Naive B cell (primary cell): ENCODE results near the gene KLRC3. TPM values are rescaled to one million over a fixed set of nuclear protein-coding genes. Genes with fewer than 3 reads are reported as not detected.
A peak's percentile ranks its signal among the peaks of the same experiment; 100 is the strongest.
"Not testable (repeated sequence)": the region's sequence is repeated elsewhere in the genome, so short reads cannot be mapped to it uniquely, and the experiment has no call there.

ENCODE experiments used
- ATAC-seq, 2 donors: fragments of 150-1000 bp; cut with Tn5 transposase; 2 replicates each; pipeline ENCODE4 v1.10.0; 2021; ENCODE audit warnings: low read depth in 2 of 2, mild to moderate bottlenecking in 2 of 2, moderate library complexity in 2 of 2
- DNase-seq: peaks from one replicate; pipeline ENCODE4 v3.0.0; 2022
- H3K27ac Mint-ChIP-seq, 6 donors: one replicate each; pipeline ENCODE4 v1.8.0; 2020 to 2022; ENCODE audit warnings: mild to moderate bottlenecking in 6 of 6, mixed read lengths in 6 of 6, moderate library complexity in 5 of 6, inconsistent platforms in 2 of 6
- H3K27me3 Mint-ChIP-seq, 3 donors: one replicate each; pipeline ENCODE4 v1.8.0; 2021 to 2022; ENCODE audit warnings: mixed read lengths in 3 of 3, mild to moderate bottlenecking in 1 of 3
- H3K36me3 Mint-ChIP-seq, 2 donors: one replicate each; pipeline ENCODE4 v1.8.0; 2020 to 2022; ENCODE audit warnings: mixed read lengths in 2 of 2, inconsistent platforms in 1 of 2, mild to moderate bottlenecking in 1 of 2
- H3K4me1 Mint-ChIP-seq, 3 donors: one replicate each; pipeline ENCODE4 v1.8.0; 2020 to 2022; ENCODE audit warnings: mixed read lengths in 3 of 3, inconsistent platforms in 1 of 3, mild to moderate bottlenecking in 1 of 3, moderate library complexity in 1 of 3
- H3K4me3 Mint-ChIP-seq, 8 donors: one replicate each; pipeline ENCODE4 v1.8.0; 2020 to 2022; ENCODE audit warnings: mild to moderate bottlenecking in 8 of 8, mixed read lengths in 8 of 8, moderate library complexity in 8 of 8, inconsistent platforms in 2 of 8
- H3K9me3 Mint-ChIP-seq, 7 donors: one replicate each; pipeline ENCODE4 v1.8.0; 2020 to 2022; ENCODE audit warnings: mixed read lengths in 7 of 7, mild to moderate bottlenecking in 5 of 7, inconsistent platforms in 2 of 7, moderate library complexity in 1 of 7
- polyA plus RNA-seq, 6 donors: library from polyadenylated mRNA; unstranded; fragments of 300-500 nt; fragmentation: Illumina TruSeq; gene quantifications; one replicate each; pipeline ENCODE4 v1.2.3, GENCODE V29; 2021; ENCODE audit warnings: low read depth in 6 of 6

Gene KLRC3
- polyA plus RNA-seq, 6 donors from 2014 or later: not detected

- Mint-ChIP-seq H3K4me1 (peaks cover 0 to 24% (median 3%) of the 10 kb centered on the region in 3 donors), H3K4me3 (peak overlapping the region in 1 of 8 donors; percentile 10)
- H3K27ac Mint-ChIP-seq, H3K9me3 Mint-ChIP-seq, H3K27me3 Mint-ChIP-seq, H3K36me3 Mint-ChIP-seq, ATAC-seq, DNase-seq: not testable (repeated sequence)
Observed at GRCh38 chr12:10378737-10379136, 41.7 kb downstream of the KLRC3 start.

GRCh38 chr12:10374624-10375018 is 45.8 kb downstream of the KLRC3 start:
- Mint-ChIP-seq H3K27ac (peak overlapping the region in 2 of 6 donors; percentile 8 to 66), H3K36me3 (peaks cover 0 to 7% of the 10 kb centered on the region in 2 donors), H3K9me3 (no peaks in the 10 kb centered on the region), H3K4me3 (no peak overlapping the region), H3K27me3 (peaks cover 0 to 7% (median 0%) of the 10 kb centered on the region in 3 donors), H3K4me1 (peaks cover 9 to 23% (median 16%) of the 10 kb centered on the region in 3 donors)
- DNase-seq (no peak), ATAC-seq (no peak)

GRCh38 chr12:10372559-10372958 is 47.8 kb downstream of the KLRC3 start:
- peaks cover 9 to 34% (median 16%) of the 10 kb centered on the region in 3 donors for H3K4me1 Mint-ChIP-seq

GRCh38 chr12:10371893-10372535 is 48.4 kb downstream of the KLRC3 start:
- H3K4me3 Mint-ChIP-seq: peak overlapping the region in 1 of 8 donors; percentile 25
- peaks cover 9 to 34% (median 18%) of the 10 kb centered on the region in 3 donors for H3K4me1 Mint-ChIP-seq
- ATAC-seq, DNase-seq, H3K27me3 Mint-ChIP-seq, H3K9me3 Mint-ChIP-seq: not testable (repeated sequence)
- peaks cover 7 to 10% of the 10 kb centered on the region in 2 donors for H3K36me3 Mint-ChIP-seq
- H3K27ac Mint-ChIP-seq: peak overlapping the region in 5 of 6 donors; percentile 7 to 90 (median 80)

More at GRCh38 chr12:10372559-10372958, 47.8 kb downstream of the KLRC3 start:
- DNase-seq (no peak), ATAC-seq (no peak)
- H3K4me3 Mint-ChIP-seq: peak overlapping the region in 3 of 8 donors; percentile 4 to 59 (median 41)
- peaks cover 7 to 10% of the 10 kb centered on the region in 2 donors for H3K36me3 Mint-ChIP-seq
- peak overlapping the region in 3 of 6 donors; percentile 53 to 68 (median 63) for H3K27ac Mint-ChIP-seq
- peaks cover 0 to 2% (median 0%) of the 10 kb centered on the region in 7 donors for H3K9me3 Mint-ChIP-seq
- H3K27me3 Mint-ChIP-seq: peaks cover 0 to 7% (median 0%) of the 10 kb centered on the region in 3 donors

- peak overlapping the region in 1 of 6 donors; percentile 22 for H3K27ac Mint-ChIP-seq
- no peak overlapping the region for H3K4me3 Mint-ChIP-seq
- no peak for DNase-seq
- no peak for ATAC-seq
- peaks cover 0 to 2% (median 0%) of the 10 kb centered on the region in 7 donors for H3K9me3 Mint-ChIP-seq
- peaks cover 0 to 7% (median 0%) of the 10 kb centered on the region in 3 donors for H3K27me3 Mint-ChIP-seq
- peaks cover 9 to 34% (median 21%) of the 10 kb centered on the region in 3 donors for H3K4me1 Mint-ChIP-seq
- H3K36me3 Mint-ChIP-seq: peaks cover 7 to 10% of the 10 kb centered on the region in 2 donors
Observed at GRCh38 chr12:10369557-10370415, 50.6 kb downstream of the KLRC3 start.

- peak overlapping the region in 2 of 8 donors; percentile 13 to 77 for H3K4me3 Mint-ChIP-seq
Observed at GRCh38 chr12:10368206-10369171, 51.9 kb downstream of the KLRC3 start.

GRCh38 chr12:10367714-10368113 is 52.7 kb downstream of the KLRC3 start:
- Mint-ChIP-seq H3K4me3 (peak overlapping the region in 1 of 8 donors; percentile 13), H3K4me1 (peaks cover 5 to 25% (median 19%) of the 10 kb centered on the region in 3 donors), H3K27ac (peak overlapping the region in 1 of 6 donors; percentile 41), H3K36me3 (peaks cover 7 to 10% of the 10 kb centered on the region in 2 donors)
- H3K9me3 Mint-ChIP-seq, H3K27me3 Mint-ChIP-seq, DNase-seq, ATAC-seq: not testable (repeated sequence)

More at GRCh38 chr12:10368206-10369171, 51.9 kb downstream of the KLRC3 start:
- Mint-ChIP-seq H3K36me3 (peaks cover 7 to 10% of the 10 kb centered on the region in 2 donors), H3K27ac (peak overlapping the region in 2 of 6 donors; percentile 11 to 52), H3K9me3 (peaks cover 0 to 2% (median 0%) of the 10 kb centered on the region in 7 donors), H3K27me3 (peaks cover 0 to 7% (median 0%) of the 10 kb centered on the region in 3 donors), H3K4me1 (peaks cover 9 to 29% (median 21%) of the 10 kb centered on the region in 3 donors)
- DNase-seq (no peak), ATAC-seq (no peak)

- peaks cover 0 to 2% (median 0%) of the 10 kb centered on the region in 7 donors for H3K9me3 Mint-ChIP-seq
- DNase-seq (no peak), ATAC-seq (no peak)
- H3K27me3 Mint-ChIP-seq: peaks cover 0 to 7% (median 0%) of the 10 kb centered on the region in 3 donors
- no peak overlapping the region for H3K4me3 Mint-ChIP-seq
- peaks cover 0 to 17% (median 10%) of the 10 kb centered on the region in 3 donors for H3K4me1 Mint-ChIP-seq
- peaks cover 7 to 10% of the 10 kb centered on the region in 2 donors for H3K36me3 Mint-ChIP-seq
- H3K27ac Mint-ChIP-seq: peak overlapping the region in 1 of 6 donors; percentile 47
Observed at GRCh38 chr12:10366875-10367274, 53.5 kb downstream of the KLRC3 start.

- ATAC-seq: no peak
Observed at GRCh38 chr12:10365696-10366405, 54.5 kb downstream of the KLRC3 start.

GRCh38 chr12:10364815-10365622 is 55.4 kb downstream of the KLRC3 start:
- peak; percentile 82 to 84 for ATAC-seq
- H3K36me3 Mint-ChIP-seq: peaks cover 6 to 10% of the 10 kb centered on the region in 2 donors

More at GRCh38 chr12:10365696-10366405, 54.5 kb downstream of the KLRC3 start:
- no peak for DNase-seq
- Mint-ChIP-seq H3K9me3 (peaks cover 0 to 2% (median 0%) of the 10 kb centered on the region in 7 donors), H3K27ac (no peak overlapping the region), H3K4me1 (peaks cover 2 to 19% (median 8%) of the 10 kb centered on the region in 3 donors), H3K36me3 (peaks cover 8 to 10% of the 10 kb centered on the region in 2 donors), H3K4me3 (no peak overlapping the region), H3K27me3 (peaks cover 0 to 7% (median 0%) of the 10 kb centered on the region in 3 donors)

More at GRCh38 chr12:10364815-10365622, 55.4 kb downstream of the KLRC3 start:
- peaks cover 0 to 4% (median 0%) of the 10 kb centered on the region in 7 donors for H3K9me3 Mint-ChIP-seq
- H3K27me3 Mint-ChIP-seq: peaks cover 0 to under 1% (median 0%) of the 10 kb centered on the region in 3 donors
- H3K27ac Mint-ChIP-seq: no peak overlapping the region
- peak; percentile 72 for DNase-seq
- peaks cover 4 to 22% (median 11%) of the 10 kb centered on the region in 3 donors for H3K4me1 Mint-ChIP-seq
- H3K4me3 Mint-ChIP-seq: no peak overlapping the region
